GM18508 (cell line): ENCODE data around the gene CDH11.

ENCODE experiments used
- ATAC-seq: cut with Tn5 transposase; IDR thresholded peaks from one replicate; pipeline ENCODE4 v1.9.1; 2021; ENCODE audit warnings: moderate number of reproducible peaks; ENCODE audit not compliant: insufficient read depth, unreplicated experiment

CDH11 gene

DNA sequence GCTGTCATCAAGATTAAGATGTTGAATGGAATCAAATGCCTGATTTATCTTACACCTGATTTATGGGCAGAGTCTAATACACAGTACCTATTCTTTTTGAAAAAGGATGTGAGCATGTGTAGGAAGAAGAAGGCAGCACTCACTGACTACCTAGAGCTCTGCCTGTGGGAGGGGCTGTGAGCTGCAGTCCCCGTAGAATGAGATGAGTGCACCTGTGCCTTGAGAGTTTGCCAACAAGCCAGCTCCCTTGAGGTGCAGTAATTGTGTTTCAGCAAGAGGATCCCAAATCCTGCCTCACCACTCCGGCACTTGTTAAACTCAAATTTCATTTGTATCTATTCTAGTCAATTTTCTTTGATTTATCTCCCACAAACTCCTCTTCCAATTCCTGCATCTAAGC, 46.0 kb downstream of the CDH11 start:
- no peak for ATAC-seq

DNA sequence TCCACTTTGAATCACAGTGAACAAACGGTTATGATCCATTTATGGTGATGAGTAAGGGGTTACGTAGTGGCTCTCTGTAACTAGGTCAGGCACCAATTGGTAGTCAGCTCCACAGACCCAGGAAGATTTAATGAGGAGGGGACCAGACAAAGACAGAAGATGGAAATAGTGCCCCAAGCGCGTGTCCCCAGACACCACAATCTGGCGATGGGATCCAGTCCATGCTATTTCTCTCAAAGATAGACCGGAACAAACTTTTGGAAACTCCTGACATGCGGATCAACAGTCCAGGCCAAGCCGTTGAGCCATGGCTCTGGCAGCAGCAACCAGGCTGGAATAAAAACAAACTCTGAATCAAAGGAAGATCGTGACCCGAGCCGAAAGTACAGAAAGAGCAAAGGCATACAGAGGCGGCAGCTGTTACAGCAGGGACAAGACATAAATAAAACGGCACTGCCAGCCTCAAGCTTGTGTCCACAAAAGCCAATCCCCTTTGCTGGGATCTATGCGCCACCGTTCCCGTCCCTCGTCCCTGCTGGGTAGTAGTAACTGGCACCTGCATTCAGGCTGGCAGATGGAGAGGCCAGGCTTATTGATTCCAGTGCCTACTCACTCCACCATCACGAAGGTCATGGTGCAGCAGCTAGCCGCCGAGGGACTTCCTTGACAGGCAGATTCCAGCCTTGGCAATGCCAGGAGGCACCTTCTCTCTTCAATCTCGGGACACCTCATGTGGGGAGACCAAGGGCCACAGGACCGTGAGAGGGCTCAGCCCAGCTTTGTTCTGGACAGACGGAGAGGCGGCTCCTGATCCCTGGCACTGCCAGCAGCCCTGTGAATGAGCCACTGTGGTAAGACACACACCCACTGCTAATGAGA, 50.2 kb downstream of the CDH11 start:
- ATAC-seq, result no peak

- ATAC-seq, result no peak
These were observed 50.9 kb downstream of the CDH11 start for GRCh38 chr16:65070831-65071432.

DNA sequence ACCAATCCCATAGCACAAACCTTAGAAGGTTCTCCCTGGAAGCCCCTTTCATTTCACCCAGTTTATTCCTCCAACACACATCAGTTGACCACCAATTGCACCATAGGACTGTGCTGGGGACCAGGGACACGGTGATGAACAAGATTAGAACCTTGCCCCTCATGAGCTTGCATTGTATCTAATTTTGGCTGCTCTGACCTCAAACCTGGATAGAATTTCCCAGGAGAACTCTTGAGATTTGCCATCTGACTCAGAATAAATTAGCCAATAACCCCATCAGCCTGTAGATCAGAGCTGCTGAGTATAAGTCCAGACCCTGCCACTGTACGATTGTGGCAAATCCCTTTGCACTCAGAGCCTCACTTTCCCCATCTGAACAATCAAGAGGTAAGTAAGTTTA, 52.1 kb downstream of the CDH11 start:
- no peak for ATAC-seq

DNA sequence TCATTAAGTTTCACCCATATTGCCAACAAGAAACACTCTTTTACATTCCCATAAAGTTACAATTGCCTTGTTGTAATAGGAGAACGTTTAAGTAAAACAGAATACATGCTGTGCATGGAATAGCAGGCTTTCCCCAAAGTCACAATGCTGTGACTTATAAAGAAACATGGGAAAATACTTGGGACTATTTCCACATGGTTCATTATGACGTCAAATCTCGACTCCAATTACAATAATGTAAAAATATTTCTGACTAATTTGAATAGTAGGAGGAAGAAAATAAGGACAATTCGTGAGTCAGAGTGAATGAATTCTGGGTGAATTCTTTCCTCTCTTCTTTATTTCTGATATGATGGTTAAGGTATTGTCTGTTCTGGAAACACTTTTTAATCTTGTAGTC, 52.8 kb downstream of the CDH11 start:
- ATAC-seq, result no peak

DNA sequence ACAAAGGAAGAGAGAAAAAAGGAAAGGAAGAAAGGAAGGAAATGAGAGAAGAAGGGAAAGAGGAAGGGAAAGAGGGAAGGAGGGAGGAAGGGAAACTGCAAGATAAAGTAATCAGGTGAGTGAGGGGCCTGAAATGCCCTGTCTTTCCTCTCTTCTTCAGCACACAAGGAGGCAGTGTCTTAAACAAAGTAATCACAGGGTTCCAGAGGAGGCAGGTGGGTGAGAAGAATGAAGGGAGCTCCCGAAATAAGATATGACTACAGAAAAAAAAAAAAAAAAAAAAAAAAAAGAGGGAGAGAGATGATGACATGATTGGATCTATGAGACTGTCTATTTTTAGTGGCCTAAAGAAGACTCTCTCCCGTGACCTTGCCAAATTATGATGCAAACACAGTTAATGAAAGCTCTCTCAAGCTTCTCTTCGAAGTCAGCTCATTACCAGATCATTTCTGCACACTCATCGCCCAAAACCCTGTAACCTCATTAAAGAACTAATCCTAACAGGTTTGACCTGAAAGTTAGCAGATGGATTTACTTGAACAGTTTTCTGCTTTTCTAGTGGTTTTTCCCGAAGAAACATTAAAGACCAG, 53.6 kb downstream of the CDH11 start:
- ATAC-seq, result no peak

GRCh38 chr16:65066651-65067050, 55.2 kb downstream of the CDH11 start:
- ATAC-seq, result no peak

DNA sequence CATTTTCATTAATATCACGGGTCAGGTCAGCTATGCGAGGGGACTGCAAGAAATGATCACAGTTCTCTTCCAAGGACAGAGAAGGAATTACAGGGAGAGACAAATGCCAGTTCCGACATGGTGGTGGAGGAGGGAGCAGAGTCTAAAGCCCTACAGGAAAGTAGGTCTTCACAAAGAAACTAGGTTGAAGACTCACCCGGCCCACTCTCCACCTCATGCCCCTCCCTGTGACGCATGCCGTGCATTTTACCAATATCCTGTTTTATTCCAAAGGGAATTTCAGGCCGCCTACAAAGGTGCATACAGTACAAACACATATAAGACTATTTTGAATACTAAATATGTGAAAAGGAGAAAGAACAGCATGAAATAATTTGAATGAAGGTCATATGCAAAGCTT, 56.8 kb downstream of the CDH11 start:
- ATAC-seq, result no peak

GRCh38 chr16:65064131-65064530, 57.7 kb downstream of the CDH11 start:
- ATAC-seq, result no peak

DNA sequence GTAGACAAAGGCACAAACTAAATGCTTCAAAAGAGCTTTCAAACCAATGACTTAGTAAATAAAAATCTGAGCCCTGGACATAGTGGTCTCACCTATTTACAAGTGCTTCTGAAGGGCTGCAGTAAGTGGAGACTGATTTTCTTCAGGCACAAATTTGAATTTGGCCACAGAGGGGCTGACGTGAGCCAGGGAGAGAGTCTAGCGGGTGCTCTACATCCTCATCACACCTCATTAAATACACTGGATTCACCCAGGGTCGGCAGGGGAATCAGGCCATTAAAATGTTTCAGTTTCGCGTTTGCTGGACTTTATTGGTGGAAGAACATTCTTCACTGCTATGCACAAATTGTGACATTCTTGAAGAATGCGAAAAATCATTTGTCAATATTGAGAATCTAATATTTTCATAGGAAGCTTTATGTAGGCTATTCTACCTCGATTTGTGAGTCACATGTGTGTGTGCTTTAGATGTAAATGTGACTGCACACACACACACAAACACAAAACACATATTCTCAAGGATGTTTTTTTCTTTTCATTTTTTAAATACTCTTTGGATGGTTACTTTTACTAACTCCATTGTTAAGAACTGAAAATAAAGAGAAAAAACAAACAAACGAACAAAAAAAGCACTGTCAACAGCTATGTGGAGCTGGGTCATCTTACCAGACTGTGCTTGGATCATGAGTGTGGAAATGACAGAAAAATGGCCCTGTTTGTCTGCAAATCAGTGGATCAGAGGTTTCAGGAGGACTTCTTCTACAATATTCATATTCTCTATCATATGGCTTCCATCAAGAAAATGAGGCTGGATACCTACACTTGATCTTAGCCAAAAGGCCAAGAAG, 58.9 kb downstream of the CDH11 start:
- no peak for ATAC-seq

DNA sequence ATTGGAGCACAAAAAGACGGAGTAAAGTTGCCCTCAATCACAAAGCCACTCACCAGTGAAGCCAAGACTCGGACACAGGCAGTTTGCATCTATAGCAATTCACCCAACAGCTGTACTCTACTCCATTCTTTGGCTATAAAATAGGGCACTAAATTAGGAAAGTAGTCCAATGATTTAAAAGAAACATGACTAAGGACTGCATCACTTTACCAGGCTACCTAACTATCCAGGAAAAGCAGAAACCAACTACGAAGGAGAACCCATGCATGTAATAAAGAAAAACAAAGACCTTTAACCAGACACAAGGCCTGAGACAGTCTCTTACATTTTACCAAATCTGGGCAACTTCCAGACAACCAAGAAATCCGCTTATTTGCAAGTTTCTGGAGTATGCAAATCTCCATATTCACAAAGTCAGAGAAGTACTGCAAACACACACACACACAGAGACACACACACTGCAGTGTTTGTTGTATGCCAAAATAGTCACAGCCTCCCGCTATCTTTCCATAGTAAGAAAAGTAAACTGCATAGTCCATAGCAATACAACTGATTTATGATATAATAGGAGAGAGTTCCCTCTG, 59.8 kb downstream of the CDH11 start:
- no peak for ATAC-seq

DNA sequence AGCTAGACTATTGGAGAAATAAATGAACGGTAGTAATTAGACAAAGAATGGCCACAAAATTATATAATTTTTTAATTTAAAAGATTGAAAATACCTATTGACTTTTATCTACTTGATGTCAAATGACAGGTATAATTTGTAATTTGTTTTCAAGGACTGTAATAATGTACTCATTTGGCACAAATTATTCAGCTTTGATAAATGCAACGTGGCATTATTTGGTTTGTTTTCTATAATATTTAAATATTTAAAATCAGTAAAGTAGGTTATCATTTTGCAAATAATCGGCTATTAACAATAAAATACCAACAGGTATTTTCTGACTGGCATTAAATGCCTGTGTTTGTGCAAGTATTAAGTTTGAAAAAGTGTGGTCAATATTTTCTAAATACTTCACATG, 60.6 kb downstream of the CDH11 start:
- no peak for ATAC-seq

GRCh38 chr16:65059406-65059980, 62.4 kb downstream of the CDH11 start:
- no peak for ATAC-seq

DNA sequence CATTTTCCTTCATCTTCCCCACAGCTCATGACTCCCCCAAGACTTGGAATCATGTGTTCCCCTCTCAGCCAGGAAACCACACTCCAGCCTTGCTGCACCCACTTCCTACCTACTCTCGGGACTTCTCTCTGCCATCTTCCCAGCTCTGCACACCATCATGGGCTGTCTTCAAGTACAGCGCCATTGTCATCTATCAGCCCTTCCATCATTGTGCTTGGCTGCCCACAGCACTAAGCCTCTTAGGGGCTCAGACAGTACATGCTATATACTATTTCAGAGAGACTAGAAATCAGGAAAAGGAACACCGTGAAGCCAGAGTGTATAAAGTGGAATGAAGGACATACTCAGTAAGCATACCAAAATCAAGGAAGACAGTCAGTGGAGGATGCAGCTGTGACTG, 64.7 kb downstream of the CDH11 start:
- ATAC-seq, result no peak

- ATAC-seq, result no peak
These were observed 67.4 kb downstream of the CDH11 start for GRCh38 chr16:65054457-65054856.

DNA sequence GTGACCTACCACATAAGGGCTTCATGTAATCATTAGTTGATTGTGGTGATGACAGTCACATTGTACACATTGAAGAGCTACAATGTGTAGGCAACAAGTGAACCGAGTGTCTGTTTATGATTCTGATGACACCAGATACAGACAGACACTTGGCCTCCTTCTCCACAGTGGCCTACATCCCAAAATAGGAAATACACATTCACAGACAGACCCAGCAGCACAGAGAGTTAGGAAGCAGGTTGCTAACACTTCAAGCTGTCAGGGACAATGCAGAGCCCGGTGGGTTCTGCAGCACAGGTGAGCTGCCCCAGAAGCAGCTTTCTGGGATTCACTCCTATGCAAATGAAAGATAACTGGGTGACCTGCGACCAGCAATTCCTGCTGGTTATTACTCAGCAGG, 72.2 kb downstream of the CDH11 start:
- ATAC-seq, result no peak

DNA sequence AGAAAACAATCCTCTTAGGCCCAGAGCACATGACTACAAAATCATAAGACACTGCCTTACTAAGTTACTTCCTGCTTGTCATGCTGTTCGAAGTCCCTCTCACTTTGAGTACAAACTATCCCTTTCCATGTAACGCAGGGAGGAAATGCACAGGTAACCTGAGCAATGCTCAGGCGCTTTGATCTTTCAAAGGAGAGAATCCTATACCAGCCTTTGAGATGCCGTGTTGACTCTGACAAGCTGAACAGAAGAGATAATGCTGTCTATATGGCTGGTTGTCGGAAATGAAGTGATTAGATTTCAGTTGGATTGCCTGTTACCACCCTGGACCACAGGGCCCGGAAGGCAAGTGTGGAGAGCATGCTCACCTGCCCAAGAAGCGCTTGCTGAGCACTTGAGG, 75.9 kb downstream of the CDH11 start:
- no peak for ATAC-seq

DNA sequence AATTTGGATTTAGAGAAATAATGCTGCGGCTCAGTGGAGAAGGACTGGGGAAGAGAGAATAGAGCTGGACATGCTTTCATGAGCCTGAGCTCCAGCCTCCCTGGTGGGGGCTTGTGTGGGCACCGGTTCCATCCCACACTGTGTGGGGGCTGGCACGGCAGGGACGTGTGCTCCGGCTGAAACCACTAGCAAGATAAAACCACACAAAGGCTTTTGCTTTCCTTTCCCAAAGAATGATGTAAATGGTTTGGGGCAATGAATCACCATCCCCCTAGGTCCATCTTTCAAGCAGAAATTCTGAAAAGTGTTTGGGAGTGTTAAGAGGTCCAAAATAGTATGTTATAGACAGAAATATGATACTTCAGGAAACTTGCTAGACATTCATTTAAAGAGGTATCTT, 77.0 kb downstream of the CDH11 start:
- no peak for ATAC-seq

GRCh38 chr16:65044026-65044425, 77.8 kb downstream of the CDH11 start:
- no peak for ATAC-seq
